ENCODE measurements around the gene B3GALT5.

The B3GALT5 gene

DNA sequence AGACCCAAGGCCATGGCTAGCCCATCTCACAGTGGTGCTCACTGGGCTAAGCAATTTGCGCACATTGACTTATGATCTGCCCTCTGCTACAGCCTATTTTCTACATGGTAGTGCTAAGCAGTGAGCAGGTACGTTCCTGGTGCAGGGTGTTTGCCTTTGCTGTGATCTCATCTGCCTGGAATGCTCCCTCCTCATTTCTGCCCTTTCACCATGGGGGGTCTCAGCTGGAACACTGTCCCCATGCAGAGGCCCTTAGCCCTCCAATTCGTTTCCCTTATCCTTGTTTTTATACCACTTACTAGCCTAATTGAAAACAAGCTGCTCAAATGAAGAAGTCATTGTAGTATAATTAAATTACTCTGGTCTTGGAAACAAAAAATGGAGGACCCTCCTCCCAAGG is 2.0 kb upstream of the B3GALT5 start:
- Histone ChIP-seq H3K27ac (ENCODE audit: low read length) (peak overlapping the region; percentile 37), H3K27me3 (ENCODE audit: insufficient read depth, low read length) (no peaks in the 10 kb centered on the region), H3K36me3 (ENCODE audit: insufficient read depth, low read depth, low read length) (peaks cover 35% of the 10 kb centered on the region), H3K4me3 (ENCODE audit: low read length) (peak overlapping the region; percentile 96), H3K9me3 (ENCODE audit: insufficient read depth, low read depth, low read length) (no peaks in the 10 kb centered on the region), H3K9ac (ENCODE audit: low read depth, low read length) (peak overlapping the region; percentile 78; the same call in 1 of the 2 replicates), H3K4me1 (ENCODE audit: insufficient read depth, low read length) (peaks cover 31% of the 10 kb centered on the region)

DNA sequence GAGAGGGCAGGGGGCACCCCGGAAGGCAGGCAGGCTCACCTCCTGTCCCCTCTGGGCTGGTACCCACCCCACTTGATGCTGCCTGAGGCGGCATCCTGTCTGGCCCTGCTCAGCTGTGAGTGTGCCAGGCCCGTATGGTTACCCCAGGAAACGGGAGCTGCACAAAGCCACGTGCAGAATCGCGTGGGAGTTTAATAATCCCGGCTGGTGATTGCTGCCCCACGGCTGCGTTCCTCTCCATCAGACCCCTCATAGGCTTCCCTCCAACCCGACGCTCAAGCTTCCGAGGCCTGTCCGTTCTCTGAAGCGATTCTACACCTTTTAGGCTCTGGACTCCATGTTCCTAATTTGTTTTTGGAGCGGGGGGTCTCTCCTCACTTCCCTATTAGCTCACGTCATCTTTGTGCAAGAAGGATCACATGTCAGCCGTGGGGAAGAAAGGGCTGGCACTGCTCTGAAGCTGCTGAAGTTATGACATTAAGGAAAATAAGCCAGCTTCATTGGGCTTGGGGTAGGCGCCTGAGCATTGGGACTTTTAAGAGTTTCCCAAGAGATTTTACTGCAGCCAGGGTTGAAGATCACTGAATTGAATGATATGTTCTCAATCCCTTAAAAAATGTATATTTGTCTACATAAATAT is 1.1 kb upstream of the B3GALT5 start:
- H3K27ac ChIP-seq (ENCODE audit: low read length) = no peak overlapping the region
- H3K27me3 ChIP-seq (ENCODE audit: insufficient read depth, low read length) = no peaks in the 10 kb centered on the region
- peak overlapping the region; percentile 78; the same call in 1 of the 2 replicates for H3K9ac ChIP-seq (ENCODE audit: low read depth, low read length)
- H3K36me3 ChIP-seq (ENCODE audit: insufficient read depth, low read depth, low read length) = peaks cover 37% of the 10 kb centered on the region
- peaks cover 31% of the 10 kb centered on the region for H3K4me1 ChIP-seq (ENCODE audit: insufficient read depth, low read length)
- H3K4me3 ChIP-seq (ENCODE audit: low read length) = peak overlapping the region; percentile 96
- H3K9me3 ChIP-seq (ENCODE audit: insufficient read depth, low read depth, low read length) = no peaks in the 10 kb centered on the region

GRCh38 chr21:39613041-39613934 is 548 bp downstream of the B3GALT5 start:
- Histone ChIP-seq H3K9me3 (ENCODE audit: insufficient read depth, low read depth, low read length) (no peaks in the 10 kb centered on the region), H3K4me1 (ENCODE audit: insufficient read depth, low read length) (peaks cover 31% of the 10 kb centered on the region), H3K4me3 (ENCODE audit: low read length) (peak overlapping the region; percentile 96), H3K27ac (ENCODE audit: low read length) (no peak overlapping the region), H3K9ac (ENCODE audit: low read depth, low read length) (peak overlapping the region; percentile 81; the same call in 1 of the 2 replicates), H3K27me3 (ENCODE audit: insufficient read depth, low read length) (no peaks in the 10 kb centered on the region), H3K36me3 (ENCODE audit: insufficient read depth, low read depth, low read length) (peaks cover 41% of the 10 kb centered on the region)

- Histone ChIP-seq H3K4me3 (ENCODE audit: low read length) (no peak overlapping the region), H3K4me1 (ENCODE audit: insufficient read depth, low read length) (peaks cover 18% of the 10 kb centered on the region), H3K9me3 (ENCODE audit: insufficient read depth, low read depth, low read length) (no peaks in the 10 kb centered on the region), H3K36me3 (ENCODE audit: insufficient read depth, low read depth, low read length) (peaks cover 32% of the 10 kb centered on the region), H3K9ac (ENCODE audit: low read depth, low read length) (no peak overlapping the region), H3K27me3 (ENCODE audit: insufficient read depth, low read length) (no peaks in the 10 kb centered on the region), H3K27ac (ENCODE audit: low read length) (no peak overlapping the region)
Measured at GRCh38 chr21:39616211-39616772, 3.6 kb downstream of the B3GALT5 start.

DNA sequence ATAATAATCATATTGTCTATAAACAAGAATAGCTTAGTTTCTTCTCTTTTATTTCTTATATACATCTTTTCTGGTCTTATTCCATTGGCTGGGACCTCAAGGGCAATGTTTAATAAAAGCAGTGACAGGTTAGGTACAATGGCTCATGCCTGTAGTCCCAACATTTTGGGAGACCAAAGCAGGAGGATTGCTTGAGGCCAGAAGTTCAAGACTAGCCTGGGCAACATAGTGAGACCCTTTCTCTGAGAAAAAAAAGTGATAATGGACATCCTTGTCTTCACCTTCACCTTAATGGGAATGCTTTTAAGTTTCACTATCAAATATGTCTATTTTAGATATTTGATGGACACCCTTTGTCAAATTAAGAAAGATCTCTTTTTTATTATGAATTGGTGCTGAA is 8.1 kb downstream of the B3GALT5 start:
- no peak overlapping the region for H3K27ac ChIP-seq (ENCODE audit: low read length)
- H3K4me1 ChIP-seq (ENCODE audit: insufficient read depth, low read length) = no peaks in the 10 kb centered on the region; the same call in 1 of the 2 replicates
- peaks cover 23% of the 10 kb centered on the region for H3K36me3 ChIP-seq (ENCODE audit: insufficient read depth, low read depth, low read length)
- no peaks in the 10 kb centered on the region for H3K27me3 ChIP-seq (ENCODE audit: insufficient read depth, low read length)
- no peaks in the 10 kb centered on the region for H3K9me3 ChIP-seq (ENCODE audit: insufficient read depth, low read depth, low read length)
- no peak overlapping the region for H3K9ac ChIP-seq (ENCODE audit: low read depth, low read length)
- no peak overlapping the region for H3K4me3 ChIP-seq (ENCODE audit: low read length)

GRCh38 chr21:39625211-39625895 is 12.6 kb downstream of the B3GALT5 start:
- Histone ChIP-seq H3K9me3 (ENCODE audit: insufficient read depth, low read depth, low read length) (no peaks in the 10 kb centered on the region), H3K4me1 (ENCODE audit: insufficient read depth, low read length) (peaks cover 4% of the 10 kb centered on the region; the same call in 1 of the 2 replicates), H3K4me3 (ENCODE audit: low read length) (no peak overlapping the region), H3K9ac (ENCODE audit: low read depth, low read length) (no peak overlapping the region), H3K27ac (ENCODE audit: low read length) (no peak overlapping the region), H3K36me3 (ENCODE audit: insufficient read depth, low read depth, low read length) (peaks cover 10% of the 10 kb centered on the region; the same call in 1 of the 2 replicates), H3K27me3 (ENCODE audit: insufficient read depth, low read length) (no peaks in the 10 kb centered on the region)

- no peaks in the 10 kb centered on the region for H3K9me3 ChIP-seq (ENCODE audit: insufficient read depth, low read depth, low read length)
- H3K36me3 ChIP-seq (ENCODE audit: insufficient read depth, low read depth, low read length) = peaks cover 10% of the 10 kb centered on the region; the same call in 1 of the 2 replicates
- no peak overlapping the region for H3K27ac ChIP-seq (ENCODE audit: low read length)
- no peaks in the 10 kb centered on the region for H3K27me3 ChIP-seq (ENCODE audit: insufficient read depth, low read length)
- H3K4me3 ChIP-seq (ENCODE audit: low read length) = no peak overlapping the region
- no peak overlapping the region for H3K9ac ChIP-seq (ENCODE audit: low read depth, low read length)
- peaks cover 9% of the 10 kb centered on the region for H3K4me1 ChIP-seq (ENCODE audit: insufficient read depth, low read length)
Measured at GRCh38 chr21:39628385-39628784, 15.6 kb downstream of the B3GALT5 start.

- H3K27me3 ChIP-seq (ENCODE audit: insufficient read depth, low read length) = no peaks in the 10 kb centered on the region
- H3K36me3 ChIP-seq (ENCODE audit: insufficient read depth, low read depth, low read length) = peaks cover 5% of the 10 kb centered on the region; the same call in 1 of the 2 replicates
- no peak overlapping the region for H3K27ac ChIP-seq (ENCODE audit: low read length)
- H3K4me1 ChIP-seq (ENCODE audit: insufficient read depth, low read length) = peaks cover 9% of the 10 kb centered on the region
- no peak overlapping the region for H3K9ac ChIP-seq (ENCODE audit: low read depth, low read length)
- H3K9me3 ChIP-seq (ENCODE audit: insufficient read depth, low read depth, low read length) = no peaks in the 10 kb centered on the region
- no peak overlapping the region for H3K4me3 ChIP-seq (ENCODE audit: low read length)
Measured at GRCh38 chr21:39630191-39630591, 17.5 kb downstream of the B3GALT5 start.

DNA sequence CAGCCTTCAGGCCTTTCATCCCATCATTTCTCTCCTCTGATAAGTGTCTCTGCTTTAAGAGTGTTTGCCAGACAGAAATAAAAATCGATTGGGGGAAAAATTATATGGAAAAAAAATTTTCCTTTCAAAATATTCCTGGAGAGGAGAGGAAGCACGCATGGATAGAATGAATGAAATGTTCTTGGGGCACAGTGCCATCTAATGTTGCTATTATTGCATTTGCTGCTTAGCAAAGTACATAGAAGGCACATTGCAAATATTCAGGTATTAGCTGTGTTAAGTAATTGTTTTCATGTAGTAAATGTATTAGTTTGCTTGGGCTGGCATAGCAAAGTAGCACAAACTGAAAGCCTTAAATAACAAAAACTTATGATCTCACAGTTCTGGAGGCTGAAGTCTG is 18.1 kb downstream of the B3GALT5 start:
- H3K4me1 ChIP-seq (ENCODE audit: insufficient read depth, low read length) = peaks cover 10% of the 10 kb centered on the region
- H3K36me3 ChIP-seq (ENCODE audit: insufficient read depth, low read depth, low read length) = peaks cover 5% of the 10 kb centered on the region; the same call in 1 of the 2 replicates
- H3K9me3 ChIP-seq (ENCODE audit: insufficient read depth, low read depth, low read length) = no peaks in the 10 kb centered on the region
- no peak overlapping the region for H3K27ac ChIP-seq (ENCODE audit: low read length)
- H3K4me3 ChIP-seq (ENCODE audit: low read length) = no peak overlapping the region
- no peak overlapping the region for H3K9ac ChIP-seq (ENCODE audit: low read depth, low read length)
- H3K27me3 ChIP-seq (ENCODE audit: insufficient read depth, low read length) = no peaks in the 10 kb centered on the region

GRCh38 chr21:39631842-39632562 is 19.3 kb downstream of the B3GALT5 start:
- no peak overlapping the region for H3K9ac ChIP-seq (ENCODE audit: low read depth, low read length)
- peaks cover 5% of the 10 kb centered on the region; the same call in 1 of the 2 replicates for H3K36me3 ChIP-seq (ENCODE audit: insufficient read depth, low read depth, low read length)
- H3K4me1 ChIP-seq (ENCODE audit: insufficient read depth, low read length) = peaks cover 21% of the 10 kb centered on the region
- no peaks in the 10 kb centered on the region for H3K27me3 ChIP-seq (ENCODE audit: insufficient read depth, low read length)
- no peak overlapping the region for H3K4me3 ChIP-seq (ENCODE audit: low read length)
- no peak overlapping the region for H3K27ac ChIP-seq (ENCODE audit: low read length)
- no peaks in the 10 kb centered on the region for H3K9me3 ChIP-seq (ENCODE audit: insufficient read depth, low read depth, low read length)

Measured in iPS-20b (cell line).